Measurements from ENCODE around the gene PRDM1.

DNA sequence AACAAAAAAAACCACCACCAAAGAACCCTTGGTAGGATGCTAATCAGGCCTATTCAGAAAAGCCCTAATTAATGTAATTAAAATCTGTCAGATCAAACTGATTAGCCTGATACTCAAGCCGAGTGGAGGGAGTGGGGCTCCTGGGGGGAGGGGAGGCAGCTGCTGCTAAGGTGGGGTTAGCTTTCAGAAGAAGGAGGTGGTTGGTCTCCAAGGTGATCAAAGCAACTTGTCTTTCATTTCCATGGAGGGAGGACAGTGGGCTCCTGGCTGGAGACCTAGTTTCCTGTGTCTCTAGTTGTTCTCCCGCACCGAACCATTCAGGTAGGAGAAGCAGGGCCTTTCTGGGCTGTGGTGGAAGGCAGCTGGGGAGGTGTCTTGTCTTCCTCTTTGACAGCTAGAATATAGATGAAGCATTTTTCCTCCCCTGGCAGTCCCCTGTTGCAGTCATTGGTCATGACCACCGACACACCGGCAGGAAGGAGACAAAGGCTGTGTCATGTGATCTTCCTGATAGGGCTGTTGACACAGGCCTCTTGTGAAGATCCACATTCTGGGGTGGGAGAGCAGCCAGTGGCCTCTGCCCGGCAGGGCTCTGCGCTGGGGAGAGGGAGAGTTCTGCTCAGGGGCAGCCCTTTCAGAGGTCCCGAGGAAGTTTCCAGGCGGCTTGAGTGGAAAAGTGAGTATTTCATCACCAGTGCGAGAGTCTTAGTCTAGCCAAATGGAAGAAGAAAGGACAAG, 39.9 kb upstream of the PRDM1 start:
- TF ChIP-seq POLR2AphosphoS5 (IDR thresholded peaks at IDR 0.05; ENCODE audit: low read depth, low read length) (no peak), TAF1 (IDR thresholded peaks at IDR 0.05; ENCODE audit: borderline replicate concordance, low read depth, low read length) (no peak)

Measured in GM12892 (cell line).